WTC11 (cell line): ENCODE measurements around the gene PIK3R4. TPM values are rescaled to one million over a fixed set of nuclear protein-coding genes. Genes with fewer than 3 reads are reported as not detected.

ENCODE experiments used
- ATAC-seq: fragments of 200-7000 bp; cut with Tn5 transposase; 2 replicates; pipeline ENCODE4 v1.10.0; 2021; ENCODE audit warnings: mild to moderate bottlenecking, moderate library complexity
- CTCF ChIA-PET: fragments of 300-600 bp; sonication (Branson Sonifier 250); formaldehyde crosslinking; loops from one replicate; lab custom pipeline; 2021; ENCODE audit warnings: antibody characterized with exemption; lab: Charles Lee
- POLR2A ChIA-PET: fragments of 350-600 bp; sonication (Branson Sonifier 250); formaldehyde crosslinking; loops from one replicate; lab custom pipeline; 2021; ENCODE audit warnings: antibody characterized with exemption; lab: Charles Lee
- DNase-seq: peaks from one replicate; pipeline ENCODE4 v3.0.0; 2021; ENCODE audit warnings: low spot score
- H3K27ac Mint-ChIP-seq: 2 replicates; pipeline ENCODE4 v1.8.0; 2021; ENCODE audit warnings: mixed read lengths
- H3K27me3 Mint-ChIP-seq: 2 replicates; pipeline ENCODE4 v1.8.0; 2021; ENCODE audit warnings: low read depth, mild to moderate bottlenecking, moderate library complexity, mixed read lengths
- H3K36me3 Mint-ChIP-seq: 2 replicates; pipeline ENCODE4 v1.8.0; 2021; ENCODE audit warnings: mixed read lengths
- H3K4me1 Mint-ChIP-seq: 2 replicates; pipeline ENCODE4 v1.8.0; 2022; ENCODE audit warnings: mixed read lengths
- H3K4me3 Mint-ChIP-seq: 2 replicates; pipeline ENCODE4 v1.8.0; 2021; ENCODE audit warnings: mild to moderate bottlenecking, moderate library complexity, mixed read lengths
- H3K9me3 Mint-ChIP-seq: 2 replicates; pipeline ENCODE4 v1.8.0; 2021; ENCODE audit warnings: mixed read lengths
- ARID4B ChIP-seq: sonication (generic); formaldehyde crosslinking; IDR thresholded peaks from 2 replicates; pipeline ENCODE4 v1.8.0; 2023; ENCODE audit warnings: missing genetic modification reagents, mild to moderate bottlenecking, borderline replicate concordance
- ATF1 ChIP-seq: sonication (generic); formaldehyde crosslinking; IDR thresholded peaks from 2 replicates; pipeline ENCODE4 v1.8.1; 2023; ENCODE audit warnings: mild to moderate bottlenecking, moderate library complexity, missing genetic modification reagents
- FOXP4 ChIP-seq: sonication (generic); formaldehyde crosslinking; IDR thresholded peaks from 2 replicates; pipeline ENCODE4 v1.8.0; 2022; ENCODE audit warnings: mild to moderate bottlenecking, missing genetic modification reagents
- HMGA2 ChIP-seq: fragments of 250-450 bp; sonication (Bioruptor Pico); IDR thresholded peaks from 2 replicates; pipeline ENCODE4 v1.4.0; 2021; ENCODE audit warnings: mild to moderate bottlenecking, moderate library complexity
- MLX ChIP-seq: sonication (generic); formaldehyde crosslinking; IDR thresholded peaks from 2 replicates; pipeline ENCODE4 v1.8.1; 2023; ENCODE audit warnings: mild to moderate bottlenecking, missing genetic modification reagents, moderate library complexity
- TCF7 ChIP-seq: sonication (generic); formaldehyde crosslinking; IDR thresholded peaks from 2 replicates; pipeline ENCODE4 v1.8.0; 2022; ENCODE audit warnings: mild to moderate bottlenecking, low read depth, missing genetic modification reagents, moderate library complexity
- TEAD4 ChIP-seq: sonication (generic); formaldehyde crosslinking; IDR thresholded peaks from 2 replicates; pipeline ENCODE4 v1.8.0; 2022; ENCODE audit warnings: mild to moderate bottlenecking, missing genetic modification reagents
- TP53 ChIP-seq: sonication (generic); formaldehyde crosslinking; IDR thresholded peaks from 2 replicates; pipeline ENCODE4 v1.8.1; 2023; ENCODE audit warnings: mild to moderate bottlenecking, missing genetic modification reagents
- ZMAT4 ChIP-seq: fragments of 250-450 bp; sonication (Bioruptor Pico); IDR thresholded peaks from 2 replicates; pipeline ENCODE4 v1.9.0; 2021; ENCODE audit warnings: mild to moderate bottlenecking
- ZNF396 ChIP-seq: fragments of 250-450 bp; sonication (Bioruptor Pico); IDR thresholded peaks from 2 replicates; pipeline ENCODE4 v1.8.0; 2021; ENCODE audit warnings: mild to moderate bottlenecking, moderate library complexity, borderline replicate concordance
- ZNF532 ChIP-seq: fragments of 250-450 bp; sonication (Bioruptor Pico); IDR thresholded peaks from 2 replicates; pipeline ENCODE4 v1.9.0; 2021; ENCODE audit warnings: mild to moderate bottlenecking, borderline replicate concordance
- total RNA-seq: library from RNA; stranded (reverse); gene quantifications from 3 replicates; pipeline ENCODE4 v1.2.3, GENCODE V29; 2021
- TF ChIP-seq, protein P1 (sequence below): sonication (generic); formaldehyde crosslinking; IDR thresholded peaks from 2 replicates; pipeline ENCODE4 v1.8.1; 2022; ENCODE audit warnings: missing genetic modification reagents, borderline replicate concordance

The PIK3R4 gene
- total RNA-seq, 1 experiment from 2014 or later, result 41.5 TPM

GRCh38 chr3:130711565-130712324 lies 34.9 kb downstream of the PIK3R4 start:
- POLR2A ChIA-PET, result interaction anchor here (0.5 kb wide), 1 partner anchor 15 kb away, joined by 5 read pairs; no protein-coding TSS in a partner anchor

GRCh38 chr3:130709671-130710070 lies 37.0 kb downstream of the PIK3R4 start:
- Mint-ChIP-seq H3K4me3 (no peak overlapping the region), H3K4me1 (no peaks in the 10 kb centered on the region), H3K36me3 (peaks cover 35% of the 10 kb centered on the region), H3K27ac (no peak overlapping the region), H3K9me3 (no peaks in the 10 kb centered on the region), H3K27me3 (no peaks in the 10 kb centered on the region)
- DNase-seq (no peak), ATAC-seq (no peak)
- CTCF ChIA-PET, result no interaction called here
- POLR2A ChIA-PET, result no interaction called here
- TF ChIP-seq, protein P1, sequence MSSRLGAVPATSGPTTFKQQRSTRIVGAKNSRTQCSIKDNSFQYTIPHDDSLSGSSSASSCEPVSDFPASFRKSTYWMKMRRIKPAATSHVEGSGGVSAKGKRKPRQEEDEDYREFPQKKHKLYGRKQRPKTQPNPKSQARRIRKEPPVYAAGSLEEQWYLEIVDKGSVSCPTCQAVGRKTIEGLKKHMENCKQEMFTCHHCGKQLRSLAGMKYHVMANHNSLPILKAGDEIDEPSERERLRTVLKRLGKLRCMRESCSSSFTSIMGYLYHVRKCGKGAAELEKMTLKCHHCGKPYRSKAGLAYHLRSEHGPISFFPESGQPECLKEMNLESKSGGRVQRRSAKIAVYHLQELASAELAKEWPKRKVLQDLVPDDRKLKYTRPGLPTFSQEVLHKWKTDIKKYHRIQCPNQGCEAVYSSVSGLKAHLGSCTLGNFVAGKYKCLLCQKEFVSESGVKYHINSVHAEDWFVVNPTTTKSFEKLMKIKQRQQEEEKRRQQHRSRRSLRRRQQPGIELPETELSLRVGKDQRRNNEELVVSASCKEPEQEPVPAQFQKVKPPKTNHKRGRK, result no peak
- TF ChIP-seq ZNF532, result no peak
- no peak for TF ChIP-seq ATF1 (CRISPR knock-in tag)

More at GRCh38 chr3:130711565-130712324, 34.9 kb downstream of the PIK3R4 start:
- no peaks in the 10 kb centered on the region for H3K27me3 Mint-ChIP-seq
- TF ChIP-seq FOXP4 (CRISPR knock-in tag) (no peak), TP53 (CRISPR knock-in tag) (no peak), HMGA2 (CRISPR knock-in tag) (no peak), ARID4B (CRISPR knock-in tag) (no peak), TCF7 (CRISPR knock-in tag) (no peak), MLX (no peak), ZNF396 (CRISPR knock-in tag) (no peak), ZMAT4 (CRISPR knock-in tag) (no peak), TEAD4 (CRISPR knock-in tag) (no peak)
- TF ChIP-seq, all 79 proteins: peak for 0
- H3K9me3 Mint-ChIP-seq, result no peaks in the 10 kb centered on the region
- DNase-seq (no peak), ATAC-seq (no peak)
- H3K4me3 Mint-ChIP-seq, result no peak overlapping the region
- H3K36me3 Mint-ChIP-seq, result peaks cover 42% of the 10 kb centered on the region
- H3K27ac Mint-ChIP-seq, result no peak overlapping the region
- H3K4me1 Mint-ChIP-seq, result no peaks in the 10 kb centered on the region
- CTCF ChIA-PET, result no interaction called here
